ENCODE results near the gene ZNF791. TPM values are rescaled to one million over a fixed set of nuclear protein-coding genes. Genes with fewer than 3 reads are reported as not detected.
A peak's percentile ranks its signal among the peaks of the same experiment; 100 is the strongest.

Gene ZNF791
- total RNA-seq, 1 experiment from 2014 or later: 15.2 TPM

GRCh38 chr19:12666265-12667048, 55.7 kb downstream of the ZNF791 start, which contains the start of the genes MAN2B1 and WDR83:
Gene MAN2B1 (minus strand): TSS chr19:12666742. CDS start chr19:12666701, 41 bp downstream.
Gene WDR83 (plus strand): TSS chr19:12666807. CDS start chr19:12669791, 2,984 bp downstream.
- peak within 1 kb of the TSS; percentile 79 for H3K4me3 ChIP-seq (ENCODE audit: low read depth, low read length)
- no peaks in the 10 kb centered on the region; the same call in none of the 2 replicates for H3K36me3 ChIP-seq (ENCODE audit: control insufficient read depth, insufficient read depth, low read length)
- Mint-ChIP-seq H3K4me3 (ENCODE audit: unreplicated experiment) (peak within 1 kb of the TSS; percentile 93), H3K27ac (ENCODE audit: unreplicated experiment) (peak within 1 kb of the TSS; percentile 94), H3K27me3 (ENCODE audit: insufficient read depth, unreplicated experiment) (no peaks in the 10 kb centered on the region), H3K4me1 (ENCODE audit: low read depth, unreplicated experiment) (peaks cover 8% of the 10 kb centered on the region), H3K36me3 (ENCODE audit: insufficient read depth, unreplicated experiment) (peaks cover 38% of the 10 kb centered on the region), H3K9me3 (ENCODE audit: unreplicated experiment) (no peaks in the 10 kb centered on the region)
- CTCF ChIA-PET: interaction anchor here (0.6 to 1.2 kb wide), 6 partner anchors 23 to 1540 kb away, joined by 3 to 5 read pairs (median 3); partner anchors contain the start of gene ZNF700
- DNase-seq: peak; percentile 66 to 80
- TF ChIP-seq CTCF (IDR thresholded peaks at IDR 0.05; ENCODE audit: insufficient read depth in 1 of 2, low read depth in 1 of 2, low read length in 1 of 2, severe bottlenecking in 1 of 2, unreplicated experiment in 1 of 2): no peak
- peaks cover 12% of the 10 kb centered on the region for H3K4me1 ChIP-seq
- H3K27me3 ChIP-seq (replicated peaks; ENCODE audit: control insufficient read depth, insufficient read depth, low read length): no peaks in the 10 kb centered on the region
- POLR2A ChIA-PET: interaction anchor here (0.7 kb wide), 1 partner anchor 226 kb away, joined by 3 read pairs; the partner anchor contains the start of gene ZNF443
- H3K9me3 ChIP-seq: no peaks in the 10 kb centered on the region
- BruUV-seq (replicated peaks): no TSS peak
- intact Hi-C loops (cut with micrococcal nuclease; ENCODE audit: unreplicated experiment): loop anchor here (1.0 kb wide), 1 partner anchor 56 kb away; the partner anchor contains the start of genes ZNF490 and ZNF791

DNA sequence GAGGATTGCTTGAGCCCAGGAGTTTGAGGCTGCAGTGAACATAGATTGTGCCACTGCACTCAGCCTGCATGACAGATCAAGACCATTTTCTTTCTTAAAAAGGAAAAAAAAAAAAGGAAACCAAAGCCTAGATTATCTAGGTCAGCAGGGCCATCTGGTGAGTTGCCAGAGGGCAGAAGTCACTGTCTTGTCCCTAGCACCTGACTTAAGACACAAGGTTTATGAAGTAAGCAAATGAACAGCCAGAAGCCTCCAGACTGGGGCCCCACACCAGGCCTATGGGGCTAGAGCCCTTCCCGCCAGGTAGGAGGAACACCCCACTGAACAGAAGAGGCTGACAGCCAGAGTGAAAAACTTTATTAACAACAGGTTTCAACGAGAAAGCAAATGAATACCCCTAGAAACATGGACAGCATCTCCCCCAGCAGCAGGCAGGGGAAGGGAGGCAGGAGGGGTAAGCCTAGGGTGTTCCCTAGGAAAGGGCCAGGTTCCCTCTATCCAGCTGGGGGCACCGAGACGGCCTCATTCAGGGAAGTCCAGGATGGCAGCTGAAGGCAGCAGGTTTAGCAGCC, 57.1 kb downstream of the ZNF791 start:
- DNase-seq: no peak
- Histone ChIP-seq H3K9me3 (no peaks in the 10 kb centered on the region), H3K4me3 (ENCODE audit: low read depth, low read length) (peak overlapping the region; percentile 0), H3K36me3 (ENCODE audit: control insufficient read depth, insufficient read depth, low read length) (peaks cover 2% of the 10 kb centered on the region), H3K4me1 (peaks cover 12% of the 10 kb centered on the region), H3K27me3 (replicated peaks; ENCODE audit: control insufficient read depth, insufficient read depth, low read length) (no peaks in the 10 kb centered on the region)
- POLR2A ChIA-PET: no interaction called here
- CTCF ChIA-PET: interaction anchor here (0.5 kb wide), 1 partner anchor 490 kb away, joined by 3 read pairs; no protein-coding TSS in a partner anchor
- intact Hi-C loops (cut with micrococcal nuclease; ENCODE audit: unreplicated experiment): no loop called here
- Mint-ChIP-seq H3K27ac (ENCODE audit: unreplicated experiment) (peak overlapping the region; percentile 94), H3K36me3 (ENCODE audit: insufficient read depth, unreplicated experiment) (peaks cover 51% of the 10 kb centered on the region), H3K4me3 (ENCODE audit: unreplicated experiment) (peak overlapping the region; percentile 93), H3K27me3 (ENCODE audit: insufficient read depth, unreplicated experiment) (no peaks in the 10 kb centered on the region), H3K4me1 (ENCODE audit: low read depth, unreplicated experiment) (peaks cover 8% of the 10 kb centered on the region), H3K9me3 (ENCODE audit: unreplicated experiment) (no peaks in the 10 kb centered on the region)
- BruUV-seq (replicated peaks): no TSS peak
- no peak for TF ChIP-seq CTCF (IDR thresholded peaks at IDR 0.05; ENCODE audit: insufficient read depth in 1 of 2, low read depth in 1 of 2, low read length in 1 of 2, severe bottlenecking in 1 of 2, unreplicated experiment in 1 of 2)

DNA sequence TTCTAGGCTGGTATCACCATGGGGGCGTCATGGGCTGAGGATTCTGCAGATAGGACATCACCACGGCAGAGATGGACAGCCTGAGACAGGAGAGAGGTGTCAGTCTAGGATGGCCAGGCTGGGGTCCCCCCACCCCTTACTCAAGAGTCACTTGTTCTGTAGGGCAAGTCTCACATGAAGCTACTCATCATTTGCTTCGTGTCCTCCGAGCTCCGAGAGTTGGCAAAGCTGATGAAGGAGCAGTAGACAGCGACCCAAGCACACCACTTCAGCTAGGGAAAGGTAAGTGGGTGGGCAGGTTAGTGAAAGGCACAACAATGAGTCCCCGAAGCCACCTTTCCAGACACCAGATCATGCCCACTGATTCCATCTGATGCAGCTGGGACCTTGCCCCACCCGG, 57.6 kb downstream of the ZNF791 start:
- intact Hi-C loops (cut with micrococcal nuclease; ENCODE audit: unreplicated experiment): no loop called here
- Mint-ChIP-seq H3K27me3 (ENCODE audit: insufficient read depth, unreplicated experiment) (no peaks in the 10 kb centered on the region), H3K9me3 (ENCODE audit: unreplicated experiment) (no peaks in the 10 kb centered on the region), H3K27ac (ENCODE audit: unreplicated experiment) (peak overlapping the region; percentile 94), H3K4me1 (ENCODE audit: low read depth, unreplicated experiment) (peaks cover 8% of the 10 kb centered on the region), H3K36me3 (ENCODE audit: insufficient read depth, unreplicated experiment) (peaks cover 55% of the 10 kb centered on the region), H3K4me3 (ENCODE audit: unreplicated experiment) (peak overlapping the region; percentile 85)
- no peak for DNase-seq
- H3K36me3 ChIP-seq (ENCODE audit: control insufficient read depth, insufficient read depth, low read length): peaks cover 2% of the 10 kb centered on the region
- H3K27me3 ChIP-seq (replicated peaks; ENCODE audit: control insufficient read depth, insufficient read depth, low read length): no peaks in the 10 kb centered on the region
- no TSS peak for BruUV-seq (replicated peaks)
- TF ChIP-seq CTCF (IDR thresholded peaks at IDR 0.05; ENCODE audit: insufficient read depth in 1 of 2, low read depth in 1 of 2, low read length in 1 of 2, severe bottlenecking in 1 of 2, unreplicated experiment in 1 of 2): no peak
- peaks cover 12% of the 10 kb centered on the region for H3K4me1 ChIP-seq
- H3K4me3 ChIP-seq (ENCODE audit: low read depth, low read length): peak overlapping the region; percentile 84
- POLR2A ChIA-PET: interaction anchor here (1.3 kb wide), 1 partner anchor 57 kb away, joined by 3 read pairs; no protein-coding TSS in a partner anchor
- CTCF ChIA-PET: interaction anchor here (0.5 kb wide), 1 partner anchor 490 kb away, joined by 3 read pairs; no protein-coding TSS in a partner anchor
- no peaks in the 10 kb centered on the region for H3K9me3 ChIP-seq
